ENCODE measurements around the gene MAD1L1. TPM values are rescaled to one million over a fixed set of nuclear protein-coding genes. Genes with fewer than 3 reads are reported as not detected.

MAD1L1 gene
- total and polyA plus RNA-seq, 2 of the 8 experiments (the other 6 are each of a cell fraction or from before 2014, with no cell fraction given) = 40.4 to 44.6 TPM

GRCh38 chr7:1863091-1863900, 369.4 kb downstream of the MAD1L1 start:
- H3K9ac ChIP-seq (replicated peaks in 1 of 4; ENCODE audit: extremely low read depth in 1 of 4, low read depth in 3 of 4, low read length in 3 of 4) = no peak overlapping the region
- no peaks in the 10 kb centered on the region for H3K23me2 ChIP-seq (ENCODE audit: low read depth, low read length)
- no peak overlapping the region; the same call in 1 of the 2 replicates for H2BK5ac ChIP-seq (ENCODE audit: low read depth, low read length)
- no peak overlapping the region for H2BK20ac ChIP-seq (ENCODE audit: low read length)
- no peaks in the 10 kb centered on the region for H3K79me2 ChIP-seq (ENCODE audit: control insufficient read depth in 1 of 2, insufficient read depth in 2 of 2, low read length in 2 of 2)
- no peak overlapping the region for H3K18ac ChIP-seq (ENCODE audit: extremely low read depth, low read length)
- peaks cover 3 to 7% of the 10 kb centered on the region in 2 experiments for H4K20me1 ChIP-seq (replicated peaks in 1 of 2; ENCODE audit: control insufficient read depth in 1 of 2, insufficient read depth in 2 of 2, low read length in 2 of 2)
- no peaks in the 10 kb centered on the region for H3K79me1 ChIP-seq (ENCODE audit: low read depth, low read length)
- POLR2A ChIA-PET (ENCODE audit: partially characterized antibody) = interaction anchor here (1.5 kb wide), 1 partner anchor 23 kb away, joined by 3 read pairs; no protein-coding TSS in a partner anchor
- 94% methylated on average over 30 of the region's 40 CpGs; no CpG with 5 or more reads in 1 of the 2 experiments for WGBS, 2 experiments (ENCODE audit: extremely low coverage in 1 of 2, insufficient coverage in 1 of 2, insufficient read length in 1 of 2, insufficient replicate concordance in 2 of 2, low coverage in 1 of 2, low lambda C conversion rate in 2 of 2, missing lambda C conversion rate in 1 of 2)
- no peak overlapping the region for H3K4me3 ChIP-seq (ENCODE audit: extremely low read depth in 1 of 4, insufficient read depth in 2 of 4, low read depth in 3 of 4, low read length in 4 of 4)
- no peak for FAIRE-seq
- no peak overlapping the region for H3K23ac ChIP-seq (ENCODE audit: insufficient read length)
- H4K5ac ChIP-seq (ENCODE audit: insufficient read length, low read depth, low read length) = no peak overlapping the region
- no peak overlapping the region for H3K4ac ChIP-seq (replicated peaks; ENCODE audit: insufficient read length, low read depth, low read length)
- H3K4me2 ChIP-seq (ENCODE audit: insufficient read depth in 1 of 2, low read depth in 2 of 2, low read length in 2 of 2) = no peak overlapping the region
- DNase-seq (ENCODE audit: low read depth in 1 of 2, low spot score in 2 of 2) = no peak
- no peak overlapping the region for H2AFZ ChIP-seq (ENCODE audit: low read length)
- no peak overlapping the region for H2AK5ac ChIP-seq (ENCODE audit: low read depth, low read length)
- no peak overlapping the region for H2BK120ac ChIP-seq (replicated peaks; ENCODE audit: low read depth, low read length)
- H3K27ac ChIP-seq (ENCODE audit: low read depth, low read length) = no peak overlapping the region
- H4K91ac ChIP-seq (replicated peaks; ENCODE audit: insufficient read length, low read length) = no peak overlapping the region
- H2BK12ac ChIP-seq (ENCODE audit: low read depth, low read length) = no peak overlapping the region
- H3K9me3 ChIP-seq (ENCODE audit: insufficient read depth in 2 of 2, low read depth in 1 of 2, low read length in 1 of 2) = no peaks in the 10 kb centered on the region
- H3K56ac ChIP-seq (replicated peaks; ENCODE audit: insufficient read length, low read depth, low read length) = no peak overlapping the region
- H3K27me3 ChIP-seq (replicated peaks in 1 of 4; ENCODE audit: control insufficient read depth in 3 of 4, extremely low read depth in 1 of 4, insufficient read depth in 3 of 4, low read length in 3 of 4) = no peaks in the 10 kb centered on the region
- no peaks in the 10 kb centered on the region for H3K36me3 ChIP-seq (ENCODE audit: control insufficient read depth in 2 of 4, insufficient read depth in 4 of 4, low read length in 3 of 4)
- no peak overlapping the region for H2BK15ac ChIP-seq (ENCODE audit: low read length)
- no peak overlapping the region for H3K14ac ChIP-seq (ENCODE audit: insufficient read length)
- peaks cover 0 to 7% (median 4%) of the 10 kb centered on the region in 4 experiments; a peak in 4 of 7 replicates for H3K4me1 ChIP-seq (replicated peaks in 1 of 4; ENCODE audit: control insufficient read depth in 3 of 4, insufficient read depth in 4 of 4, low read length in 3 of 4)
- H4K8ac ChIP-seq (ENCODE audit: extremely low read depth, insufficient read depth, low read length) = no peak overlapping the region; the same call in 1 of the 2 replicates
- CTCF ChIA-PET (ENCODE audit: partially characterized antibody) = interaction anchor here (0.6 to 2.8 kb wide), 6 partner anchors 11 to 285 kb away, joined by 3 to 16 read pairs (median 4); no protein-coding TSS in a partner anchor
- no peak for TF ChIP-seq GTF2F1 (IDR thresholded peaks at IDR 0.05; ENCODE audit: borderline replicate concordance, low read depth, low read length)
- no peak for TF ChIP-seq KDM5A (IDR thresholded peaks at IDR 0.05; ENCODE audit: low read length)
- TF ChIP-seq TAF1 (IDR thresholded peaks at IDR 0.05; ENCODE audit: low read depth, low read length) = no peak
- TF ChIP-seq POLR2A (IDR thresholded peaks at IDR 0.05; ENCODE audit: control extremely low read depth in 1 of 2, low read depth in 2 of 2, low read length in 2 of 2) = no peak
- no peak for TF ChIP-seq E2F6 (IDR thresholded peaks at IDR 0.05)
- no peak for TF ChIP-seq SIX5 (IDR thresholded peaks at IDR 0.05; ENCODE audit: low read depth, low read length)
- no peak for TF ChIP-seq RXRA (IDR thresholded peaks at IDR 0.05; ENCODE audit: insufficient read depth, low read depth, low read length)
- TF ChIP-seq TBP (IDR thresholded peaks at IDR 0.05; ENCODE audit: low read depth, low read length) = no peak
- no peak for TF ChIP-seq NRF1 (IDR thresholded peaks at IDR 0.05; ENCODE audit: low read depth, low read length)
- TF ChIP-seq SP4 (IDR thresholded peaks at IDR 0.05; ENCODE audit: low read length) = no peak
- no peak for TF ChIP-seq KDM1A (IDR thresholded peaks at IDR 0.05; ENCODE audit: borderline replicate concordance, low read length)
- TF ChIP-seq CTBP2 (IDR thresholded peaks at IDR 0.05; ENCODE audit: borderline replicate concordance, insufficient read depth, insufficient read length, low read length) = no peak
- TF ChIP-seq CBX8 (IDR thresholded peaks at IDR 0.05; ENCODE audit: borderline replicate concordance, low read depth, low read length) = no peak
